Measurements from ENCODE around the gene UTS2.
A peak's percentile ranks its signal among the peaks of the same experiment; 100 is the strongest.

UTS2 gene, protein sequence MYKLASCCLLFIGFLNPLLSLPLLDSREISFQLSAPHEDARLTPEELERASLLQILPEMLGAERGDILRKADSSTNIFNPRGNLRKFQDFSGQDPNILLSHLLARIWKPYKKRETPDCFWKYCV

DNA sequence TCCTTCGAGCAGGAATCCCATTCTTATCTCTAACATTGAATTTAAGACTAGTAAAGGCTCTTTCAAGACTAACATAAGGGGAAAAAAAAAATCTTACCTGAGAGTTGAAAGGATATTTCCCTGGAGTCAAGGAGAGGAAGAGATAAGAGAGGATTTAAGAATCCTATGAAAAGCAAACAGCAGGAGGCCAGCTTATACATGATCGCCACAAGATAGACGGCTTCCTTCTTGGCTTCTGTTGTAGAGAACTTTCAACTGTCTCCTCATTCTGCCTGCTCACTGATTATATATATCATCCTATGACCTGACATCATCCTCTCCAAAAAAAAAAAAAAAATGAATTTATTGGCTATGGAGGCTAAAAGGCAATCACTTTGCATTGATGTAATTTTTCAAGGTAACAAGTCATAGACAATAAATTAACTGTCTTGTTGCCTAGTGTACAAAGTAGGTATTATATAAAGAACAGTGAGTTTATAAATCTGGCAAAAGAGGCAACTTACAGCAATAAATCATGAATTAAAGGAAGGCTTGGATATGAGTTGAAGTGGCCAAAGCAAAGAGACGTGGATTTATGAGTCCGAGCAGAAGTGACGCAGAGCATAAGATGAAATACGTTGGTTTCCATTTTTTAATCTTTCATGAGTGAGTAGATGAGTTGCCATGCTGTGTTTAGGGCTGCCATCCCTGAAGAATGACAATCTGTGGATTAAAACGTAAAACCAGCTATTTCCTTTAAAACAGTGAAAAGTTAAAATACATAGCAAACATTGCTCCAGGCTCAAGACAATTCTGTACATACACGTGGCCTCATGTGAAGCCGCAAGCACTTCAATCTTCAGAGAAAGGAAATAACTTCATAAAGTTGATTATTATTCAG lies at the start of gene UTS2:
Gene UTS2, minus strand, starts transcription at position 262 of the 880 bp plus-strand sequence. Its CDS starts 62 bp downstream, at position 200.
- TF ChIP-seq, protein P1, sequence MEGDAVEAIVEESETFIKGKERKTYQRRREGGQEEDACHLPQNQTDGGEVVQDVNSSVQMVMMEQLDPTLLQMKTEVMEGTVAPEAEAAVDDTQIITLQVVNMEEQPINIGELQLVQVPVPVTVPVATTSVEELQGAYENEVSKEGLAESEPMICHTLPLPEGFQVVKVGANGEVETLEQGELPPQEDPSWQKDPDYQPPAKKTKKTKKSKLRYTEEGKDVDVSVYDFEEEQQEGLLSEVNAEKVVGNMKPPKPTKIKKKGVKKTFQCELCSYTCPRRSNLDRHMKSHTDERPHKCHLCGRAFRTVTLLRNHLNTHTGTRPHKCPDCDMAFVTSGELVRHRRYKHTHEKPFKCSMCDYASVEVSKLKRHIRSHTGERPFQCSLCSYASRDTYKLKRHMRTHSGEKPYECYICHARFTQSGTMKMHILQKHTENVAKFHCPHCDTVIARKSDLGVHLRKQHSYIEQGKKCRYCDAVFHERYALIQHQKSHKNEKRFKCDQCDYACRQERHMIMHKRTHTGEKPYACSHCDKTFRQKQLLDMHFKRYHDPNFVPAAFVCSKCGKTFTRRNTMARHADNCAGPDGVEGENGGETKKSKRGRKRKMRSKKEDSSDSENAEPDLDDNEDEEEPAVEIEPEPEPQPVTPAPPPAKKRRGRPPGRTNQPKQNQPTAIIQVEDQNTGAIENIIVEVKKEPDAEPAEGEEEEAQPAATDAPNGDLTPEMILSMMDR (conservative IDR thresholded peaks at IDR 0.05; ENCODE audit: low read depth, low read length), result no peak
- no peak for DNase-seq (ENCODE audit: low read depth)
- H3K4me3 ChIP-seq (ENCODE audit: low read length), result no peak within 1 kb of the TSS

DNA sequence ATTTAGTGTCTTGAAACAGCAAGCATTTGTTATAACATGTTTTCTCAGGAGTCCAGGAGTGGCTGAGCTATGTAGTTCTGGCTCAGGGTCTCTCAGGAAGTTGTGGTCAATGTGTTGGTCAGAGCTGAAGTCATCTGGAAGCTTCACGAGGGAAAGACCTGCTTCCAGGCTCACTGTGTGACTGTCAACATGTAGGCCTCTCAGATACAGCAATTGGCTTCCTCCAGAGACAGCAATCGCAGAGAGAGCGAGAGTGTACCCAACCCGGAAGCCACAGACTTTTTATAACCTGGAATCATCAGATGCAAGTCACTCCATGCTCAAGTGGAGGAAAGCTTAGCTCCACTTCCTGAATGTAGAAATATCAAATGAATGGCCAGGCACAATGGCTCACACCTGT lies 46.9 kb upstream of the UTS2 start:
- TF ChIP-seq, protein P1 (conservative IDR thresholded peaks at IDR 0.05; ENCODE audit: low read depth, low read length), result no peak
- no peak overlapping the region for H3K4me3 ChIP-seq (ENCODE audit: low read length)
- no peak for DNase-seq (ENCODE audit: low read depth)

DNA sequence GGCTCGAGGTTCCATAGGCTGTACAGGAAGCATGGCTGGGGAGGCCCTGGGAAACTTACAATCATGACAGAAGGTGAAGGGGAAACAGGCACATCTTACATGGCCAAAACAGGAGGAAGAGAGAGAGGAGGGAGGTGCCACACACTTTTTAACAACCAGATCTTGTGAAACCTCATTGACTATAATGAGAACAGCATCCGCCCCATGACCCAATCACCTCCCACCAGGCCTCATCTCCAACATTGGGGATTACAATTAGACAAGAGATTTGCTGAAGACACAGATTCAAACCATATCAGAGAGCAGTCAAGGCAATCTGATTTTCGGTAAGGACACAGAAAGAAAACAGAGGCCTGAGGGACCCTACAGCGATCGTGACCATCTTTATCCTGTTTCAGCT lies 46.1 kb upstream of the UTS2 start:
- DNase-seq (ENCODE audit: low read depth), result no peak
- no peak overlapping the region for H3K4me3 ChIP-seq (ENCODE audit: low read length)
- TF ChIP-seq, protein P1 (conservative IDR thresholded peaks at IDR 0.05; ENCODE audit: low read depth, low read length), result no peak

DNA sequence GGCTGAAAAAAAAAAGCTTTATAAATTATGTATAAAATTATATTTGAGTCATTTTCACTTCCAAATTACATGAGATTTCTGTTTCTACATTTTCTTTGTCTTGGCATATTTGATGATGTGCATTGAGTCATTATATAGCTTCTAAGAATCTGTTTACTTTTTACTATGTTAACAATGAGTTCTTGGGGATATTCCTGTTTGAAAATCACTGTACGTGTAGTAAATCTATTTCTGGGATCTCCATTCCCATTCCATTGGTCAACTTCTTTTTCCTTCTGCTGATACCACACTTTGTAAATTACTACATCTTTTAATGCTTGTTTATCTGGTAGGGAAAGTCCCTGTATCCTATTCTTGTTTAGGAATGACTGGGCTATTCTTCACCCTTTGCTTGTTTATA lies 44.1 kb upstream of the UTS2 start:
- TF ChIP-seq, protein P1 (conservative IDR thresholded peaks at IDR 0.05; ENCODE audit: low read depth, low read length), result no peak
- H3K4me3 ChIP-seq (ENCODE audit: low read length), result no peak overlapping the region
- DNase-seq (ENCODE audit: low read depth), result no peak

DNA sequence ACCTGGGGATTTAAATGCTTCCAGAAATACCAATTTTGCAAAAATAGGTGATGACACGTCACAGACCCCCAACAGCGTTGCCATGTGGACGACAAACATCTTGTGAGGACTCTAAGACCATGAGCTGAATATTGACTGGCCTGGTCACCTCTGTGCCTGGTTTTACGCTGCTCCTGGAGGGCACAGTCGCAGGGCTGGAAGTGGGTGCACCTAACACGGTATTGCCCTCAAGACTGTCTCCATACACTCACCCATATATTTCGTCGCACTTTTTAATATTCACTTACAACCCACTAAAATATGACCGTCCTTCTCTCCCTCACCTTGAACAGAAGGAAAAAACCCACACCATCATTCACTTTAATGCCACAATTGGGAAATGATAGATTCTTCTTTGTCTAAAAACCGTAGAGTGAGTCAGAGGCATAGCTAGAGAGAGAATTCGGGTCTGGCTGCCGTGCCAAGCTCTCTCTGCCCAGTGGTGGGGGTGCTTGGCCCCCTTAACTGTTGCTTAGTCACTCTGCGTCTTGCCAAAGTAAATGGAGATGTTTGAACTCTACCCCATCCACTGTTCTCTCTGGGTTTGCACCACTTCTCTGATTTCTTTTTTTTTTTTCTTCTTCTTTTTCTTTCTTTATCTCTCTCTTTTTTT lies 40.8 kb upstream of the UTS2 start:
- peak; percentile 20 for DNase-seq (ENCODE audit: low read depth)
- TF ChIP-seq, protein P1 (conservative IDR thresholded peaks at IDR 0.05; ENCODE audit: low read depth, low read length), result no peak
- H3K4me3 ChIP-seq (ENCODE audit: low read length), result no peak overlapping the region

DNA sequence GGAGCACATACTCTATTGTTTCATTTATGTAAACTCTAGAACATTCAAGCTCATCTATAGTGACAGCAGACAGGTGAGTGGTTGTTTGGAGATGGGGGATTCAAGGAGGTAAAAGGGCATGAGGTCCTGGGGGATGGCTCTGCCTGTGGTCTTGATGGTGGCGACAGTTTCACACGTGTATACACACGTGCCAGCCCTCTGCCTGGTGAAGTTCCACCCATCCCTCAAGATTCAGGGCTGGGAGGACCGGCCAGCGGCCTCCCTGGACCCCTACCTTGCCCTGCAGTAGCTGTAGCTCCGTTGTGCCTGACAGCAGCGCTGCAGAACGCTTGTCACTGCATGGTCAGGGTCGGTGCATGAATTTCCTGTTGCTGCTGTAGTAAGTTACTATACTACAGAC lies 38.9 kb upstream of the UTS2 start:
- H3K4me3 ChIP-seq (ENCODE audit: low read length), result no peak overlapping the region
- DNase-seq (ENCODE audit: low read depth), result no peak
- TF ChIP-seq, protein P1 (conservative IDR thresholded peaks at IDR 0.05; ENCODE audit: low read depth, low read length), result no peak

Data from retinal pigment epithelial cell (primary cell).